HG03045 (cell line): ENCODE results near the gene ADORA2A.

ENCODE experiments used
- ATAC-seq: cut with Tn5 transposase; IDR thresholded peaks from one replicate; pipeline ENCODE4 v1.9.1; 2021; ENCODE audit warnings: mild to moderate bottlenecking, moderate library complexity; ENCODE audit not compliant: unreplicated experiment

Gene ADORA2A

DNA sequence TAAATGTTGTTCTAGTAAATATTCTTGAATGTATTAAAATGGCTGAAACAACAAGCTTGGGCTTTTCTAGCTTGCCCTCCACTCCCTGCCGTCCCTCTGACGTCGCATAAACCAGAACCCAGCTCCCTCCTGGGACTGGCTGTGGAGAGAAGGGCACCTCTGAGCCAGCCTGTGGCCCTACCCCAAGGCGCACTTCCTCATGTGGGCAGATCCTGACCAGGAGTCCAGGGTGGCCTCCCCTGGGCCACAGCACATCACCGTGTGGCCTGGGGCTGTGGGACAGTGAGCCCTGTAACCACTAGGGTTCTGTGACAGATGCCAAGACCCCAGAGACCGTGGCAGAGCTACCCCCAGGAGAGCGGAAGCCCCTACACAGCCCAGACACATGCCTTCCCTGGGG is 10.2 kb upstream of the ADORA2A start:
- ATAC-seq: no peak

DNA sequence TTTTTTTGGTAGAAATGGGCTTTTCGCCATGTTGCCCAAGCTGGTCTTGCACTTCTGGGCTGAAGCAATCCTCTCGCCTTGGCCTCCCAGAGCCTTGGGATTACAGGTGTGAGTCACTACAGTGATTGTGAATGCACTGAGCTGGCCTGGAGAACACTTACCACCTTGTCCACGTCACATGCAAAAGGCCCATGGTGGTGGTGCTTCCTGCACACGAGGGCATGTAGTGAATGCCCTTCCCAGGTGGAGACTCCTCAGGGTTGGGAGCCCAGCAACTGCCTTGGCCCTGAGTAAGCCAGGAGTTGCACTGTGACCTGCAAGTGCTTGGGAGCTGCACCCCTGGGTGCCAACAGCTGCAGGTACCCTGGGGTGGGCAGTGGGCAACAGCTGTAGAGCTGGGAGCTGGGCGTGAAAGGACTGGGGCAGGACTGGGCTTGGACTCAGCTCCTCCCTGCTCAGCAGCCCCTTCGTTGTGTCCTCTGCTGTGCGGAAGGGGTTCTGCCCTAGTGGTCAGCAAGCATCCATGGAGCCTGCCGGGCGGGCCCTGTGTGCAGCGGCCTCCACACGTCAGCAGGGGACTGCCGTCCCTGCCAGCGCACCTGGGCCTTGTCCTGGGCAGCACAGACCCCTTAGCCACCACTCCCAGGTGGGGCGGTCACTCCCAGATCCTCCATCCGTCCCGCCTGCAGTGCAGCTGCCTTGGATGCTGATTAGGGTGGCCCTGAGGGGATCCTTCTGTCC is 9.3 kb upstream of the ADORA2A start:
- no peak for ATAC-seq

DNA sequence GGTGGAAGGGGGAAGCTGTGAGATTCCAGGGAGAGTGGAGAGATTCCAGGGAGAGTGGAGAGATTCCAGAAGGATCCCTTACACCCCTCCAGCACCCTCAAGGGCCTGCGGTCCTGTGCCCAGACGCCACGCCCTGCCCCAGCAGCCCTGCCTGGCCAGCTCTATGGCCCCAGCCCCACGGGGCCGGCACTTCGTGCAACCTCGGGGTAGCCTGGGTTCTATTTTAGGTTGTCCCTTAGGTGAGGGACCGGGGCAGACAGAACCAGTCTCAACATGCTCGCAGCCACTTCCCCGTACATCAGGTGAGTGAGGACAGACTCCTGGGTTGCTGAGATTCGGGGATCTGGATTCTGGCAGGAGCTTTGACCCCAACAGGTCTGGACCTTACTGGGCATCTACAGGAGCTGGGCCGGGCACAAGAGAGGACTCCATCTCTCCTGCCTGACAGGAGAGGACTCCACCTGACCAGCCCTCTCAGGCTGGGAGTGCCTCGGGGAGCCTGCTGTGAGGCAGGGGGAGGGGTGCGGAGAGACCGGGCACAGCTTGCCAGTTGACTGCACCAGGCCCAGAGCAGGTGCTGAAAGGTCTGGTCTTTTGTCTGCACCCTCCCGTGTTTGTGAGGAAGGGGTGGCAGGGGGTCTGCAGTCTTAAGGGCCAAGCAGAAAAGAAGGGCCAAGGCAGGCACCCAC is 8.5 kb upstream of the ADORA2A start:
- no peak for ATAC-seq

DNA sequence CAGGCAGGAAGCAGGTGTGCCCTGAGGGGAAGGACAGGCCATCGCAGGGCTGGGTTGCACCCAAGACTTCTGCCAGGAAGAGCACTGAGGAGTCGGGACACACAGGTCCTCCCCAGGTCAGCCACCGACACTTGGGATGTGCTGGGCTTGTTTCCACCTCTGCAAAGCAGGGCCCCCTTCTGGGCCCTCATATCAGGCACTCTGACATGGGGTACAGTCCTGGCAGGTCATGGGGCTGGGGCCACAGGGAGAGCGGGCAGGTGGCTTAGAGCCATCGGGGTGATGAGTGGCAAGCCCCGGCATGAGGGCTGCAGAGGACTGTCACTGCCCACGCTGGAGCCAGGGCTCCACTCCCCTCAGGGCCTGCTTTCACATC is 7.9 kb upstream of the ADORA2A start:
- ATAC-seq: no peak

DNA sequence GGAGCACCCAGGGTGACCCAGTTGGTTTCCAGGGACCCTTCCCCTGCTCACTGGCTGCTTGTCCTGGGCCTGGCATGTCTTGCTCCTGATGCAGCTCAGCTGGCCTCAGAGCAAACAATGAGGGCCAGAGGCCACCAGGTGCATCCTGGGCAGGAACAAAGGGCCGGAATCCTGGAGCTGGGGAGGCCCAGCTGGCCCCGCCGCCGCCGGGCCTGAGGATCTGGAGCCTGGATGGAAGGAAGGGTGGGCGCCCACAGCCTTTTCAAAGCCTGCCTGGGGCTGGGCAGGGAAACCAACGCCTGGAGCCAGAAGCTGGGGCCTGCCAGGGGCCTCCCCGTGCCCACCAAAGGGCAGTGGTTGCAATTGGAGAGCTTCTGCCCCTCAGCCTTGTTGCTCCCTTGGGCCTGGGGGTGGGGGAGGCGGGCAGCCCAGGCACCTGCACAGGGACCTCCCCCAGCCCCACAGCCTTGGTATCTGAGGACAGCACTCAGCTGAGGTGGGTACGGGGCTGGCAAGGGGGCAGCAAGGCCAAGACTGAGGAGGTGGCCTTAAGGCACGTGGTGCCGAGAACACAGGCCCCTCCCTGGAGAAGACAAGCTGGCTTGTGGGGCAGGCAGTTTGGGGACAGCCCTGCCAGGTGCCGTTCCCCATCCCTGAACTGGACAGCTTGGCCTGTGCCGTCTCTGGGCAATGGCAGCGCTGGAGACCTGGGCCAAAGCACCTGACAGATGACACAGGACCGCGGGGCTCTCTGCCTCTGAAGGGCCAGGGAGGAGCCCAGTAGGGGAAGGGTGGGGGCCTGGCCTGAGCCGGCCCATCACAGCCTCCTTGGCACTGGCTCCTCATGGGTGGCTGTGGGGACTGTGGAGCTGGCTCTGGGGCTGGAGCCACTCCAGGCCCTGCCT is 7.1 kb upstream of the ADORA2A start:
- no peak for ATAC-seq

DNA sequence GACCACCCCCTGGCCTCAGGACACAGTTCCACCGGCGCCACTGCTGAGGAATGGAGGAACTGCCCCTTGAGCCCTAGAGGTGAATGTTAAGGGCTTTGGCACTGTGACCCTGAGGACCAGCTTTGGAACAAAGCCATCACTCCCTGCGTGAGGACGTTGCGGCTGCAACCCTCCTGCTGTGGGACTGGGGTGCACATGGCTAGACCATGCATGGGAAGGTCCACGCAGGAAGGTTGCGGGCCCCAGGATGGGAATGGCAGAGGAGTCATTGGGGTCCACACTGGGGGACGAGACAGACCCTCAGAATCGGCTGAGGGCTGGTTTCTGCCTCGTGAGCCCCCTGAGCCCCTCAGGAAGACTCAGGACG is 6.4 kb upstream of the ADORA2A start:
- ATAC-seq: no peak

DNA sequence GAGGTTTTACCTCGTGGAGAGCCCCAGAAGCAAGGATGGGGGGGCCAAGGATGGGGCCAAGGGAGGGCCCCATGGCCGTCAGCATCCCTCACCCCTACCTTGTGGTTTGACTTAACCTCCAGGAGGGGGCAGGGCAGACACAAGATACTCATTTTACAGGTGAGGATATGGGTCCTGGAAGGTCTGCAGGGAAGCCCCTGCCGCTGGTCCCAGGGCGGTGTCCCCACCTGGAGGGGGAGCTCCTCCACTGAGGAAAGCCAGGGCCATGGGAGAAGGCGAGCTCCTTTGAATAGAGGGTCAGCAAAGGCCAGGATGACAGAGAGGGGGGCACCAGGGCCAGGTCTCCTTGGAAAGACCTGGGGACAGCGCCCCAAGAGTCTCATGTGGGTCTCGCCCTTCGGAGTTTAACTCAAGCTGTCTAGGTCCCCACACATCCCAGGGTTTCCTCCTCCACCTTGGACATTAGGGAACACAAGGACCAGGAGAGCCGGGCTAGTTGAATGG is 5.9 kb upstream of the ADORA2A start:
- ATAC-seq: no peak

DNA sequence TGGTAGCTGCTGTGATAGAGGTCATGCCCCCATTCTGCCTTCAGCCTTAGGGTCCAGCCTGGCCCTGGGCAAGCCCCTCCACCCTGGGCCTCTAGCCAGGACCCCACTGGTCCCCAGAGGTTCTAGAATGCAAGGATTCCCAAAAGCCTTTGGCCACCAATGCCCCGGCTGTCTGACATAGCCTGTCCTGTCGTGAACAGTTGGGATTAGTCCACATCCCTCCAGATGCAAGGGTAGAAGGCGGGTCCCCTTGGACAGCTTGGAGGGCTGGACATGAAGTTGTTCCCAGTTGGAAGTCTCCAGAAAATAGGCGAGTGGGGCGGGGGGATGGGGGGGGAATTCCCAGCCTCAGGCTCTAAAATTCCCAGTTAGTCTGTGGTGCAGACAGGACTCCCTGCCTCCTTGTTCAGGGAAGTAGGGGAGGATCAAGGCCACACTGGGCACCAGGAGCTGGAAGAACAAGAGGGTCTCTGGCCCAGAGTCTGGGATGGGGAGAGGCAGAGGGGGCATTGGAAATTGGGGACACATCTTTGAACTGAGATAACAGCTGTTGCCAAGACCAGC is 5.2 kb upstream of the ADORA2A start:
- no peak for ATAC-seq

DNA sequence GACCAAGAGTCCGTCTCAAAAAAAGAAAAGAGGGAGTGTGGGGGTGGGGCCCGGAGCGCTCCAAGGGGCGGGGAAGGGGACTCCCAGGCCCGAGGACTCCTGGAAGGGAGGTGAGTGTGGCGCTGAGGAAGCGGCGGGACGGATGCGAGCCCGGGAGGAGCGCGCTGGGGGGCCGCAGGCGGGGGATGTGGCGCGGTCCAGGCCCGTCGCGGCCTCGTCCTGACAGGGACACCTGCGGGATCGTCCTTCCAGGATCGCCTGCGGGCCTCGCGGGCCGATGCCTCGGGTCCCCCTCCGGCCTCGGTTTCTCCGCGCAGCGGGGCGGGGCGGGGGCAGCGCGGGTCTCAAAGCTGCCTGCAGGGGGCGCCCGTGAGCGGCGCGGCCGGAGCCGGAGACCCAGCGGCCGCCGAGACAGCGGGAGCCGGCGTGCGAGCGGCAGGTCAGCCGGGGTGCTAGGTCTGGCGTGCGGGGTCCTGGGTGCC is 3.8 kb upstream of the ADORA2A start:
- ATAC-seq: no peak

DNA sequence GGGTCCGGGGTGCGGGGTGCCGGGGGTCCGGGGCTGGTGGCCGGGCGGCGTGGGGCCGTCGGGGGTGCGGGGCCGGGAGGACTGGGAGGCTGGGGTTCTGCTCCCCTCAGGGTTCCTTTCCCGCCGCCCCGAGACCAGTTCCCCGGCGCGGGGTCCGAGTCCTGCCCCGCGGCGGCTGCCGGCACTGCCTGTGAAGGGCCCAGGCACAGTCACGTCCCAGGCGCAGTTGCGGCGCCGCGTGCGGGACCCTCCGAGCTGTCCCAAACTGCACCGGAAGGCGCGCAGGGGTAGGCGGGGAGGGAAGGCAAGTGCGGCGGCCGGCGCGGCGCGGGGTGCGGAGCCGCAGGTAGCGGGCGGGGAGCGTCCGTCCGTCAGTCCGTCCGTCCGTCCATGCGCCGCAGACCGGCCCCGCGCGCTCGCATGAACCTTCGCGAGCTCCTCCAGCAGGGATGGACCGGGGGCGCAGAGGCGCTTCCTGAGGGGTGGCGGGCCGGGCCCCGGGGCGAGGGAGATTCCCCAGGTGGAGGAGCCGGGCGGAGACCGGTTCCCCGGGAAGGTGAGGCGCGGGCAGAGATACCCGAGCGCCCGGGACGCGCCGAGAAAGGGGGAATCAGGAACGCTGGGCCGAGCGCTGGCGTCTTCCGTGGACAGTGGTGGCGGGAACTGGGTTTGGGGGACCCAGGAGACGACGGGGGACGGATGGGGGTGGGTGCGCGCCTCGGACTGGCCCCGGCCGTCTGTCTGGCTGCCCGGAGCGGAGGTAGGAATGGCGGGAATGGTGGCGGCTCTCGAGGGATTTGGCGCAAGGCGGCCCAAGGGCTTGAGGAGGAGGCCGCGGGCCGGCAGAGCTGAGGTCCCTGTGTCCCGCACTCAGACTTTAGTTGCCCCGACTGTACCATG is 3.1 kb upstream of the ADORA2A start:
- ATAC-seq: no peak

DNA sequence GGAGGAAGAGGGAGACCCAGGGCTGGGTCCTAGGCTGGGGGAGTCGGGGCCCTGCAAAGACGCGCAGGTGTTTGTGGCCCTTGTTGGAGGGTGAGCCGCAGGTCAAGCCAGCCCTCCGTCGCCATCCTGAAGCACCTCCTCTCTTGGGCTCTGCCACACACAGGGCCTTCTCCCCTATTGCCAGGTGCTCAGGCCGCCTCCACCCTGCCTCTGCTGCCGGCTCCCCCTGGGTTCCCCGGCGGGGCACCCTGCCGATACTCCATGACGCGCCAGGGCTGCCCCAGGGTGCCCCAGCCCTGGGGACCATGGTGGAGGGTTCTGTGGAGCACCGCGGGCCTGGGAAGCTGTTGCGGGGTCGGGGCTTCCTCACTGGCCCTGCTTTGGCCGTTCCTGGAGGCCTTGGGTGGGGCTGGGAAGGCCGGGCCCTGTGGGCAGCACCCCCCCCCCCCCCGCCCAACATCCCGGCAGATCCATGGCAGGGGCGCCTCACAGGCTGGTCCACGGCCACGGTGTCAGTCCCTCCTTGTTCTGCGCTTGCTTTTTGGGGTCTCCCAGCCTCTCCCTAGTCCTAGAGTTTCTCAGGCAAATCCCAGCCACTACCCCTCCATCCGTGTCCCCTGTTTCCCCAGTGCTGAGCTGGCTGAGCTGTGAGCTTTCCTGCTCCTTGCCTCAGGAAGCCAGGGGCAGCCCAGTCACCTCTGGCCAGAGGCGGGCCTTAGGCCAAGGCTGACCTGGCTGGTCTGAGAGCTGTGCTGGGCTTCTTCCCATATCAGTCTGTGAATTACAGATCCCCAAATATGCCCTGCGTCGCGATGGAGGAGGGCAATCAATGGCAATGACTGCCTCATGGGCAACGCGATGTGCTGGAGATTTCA is 2.3 kb upstream of the ADORA2A start:
- no peak for ATAC-seq

DNA sequence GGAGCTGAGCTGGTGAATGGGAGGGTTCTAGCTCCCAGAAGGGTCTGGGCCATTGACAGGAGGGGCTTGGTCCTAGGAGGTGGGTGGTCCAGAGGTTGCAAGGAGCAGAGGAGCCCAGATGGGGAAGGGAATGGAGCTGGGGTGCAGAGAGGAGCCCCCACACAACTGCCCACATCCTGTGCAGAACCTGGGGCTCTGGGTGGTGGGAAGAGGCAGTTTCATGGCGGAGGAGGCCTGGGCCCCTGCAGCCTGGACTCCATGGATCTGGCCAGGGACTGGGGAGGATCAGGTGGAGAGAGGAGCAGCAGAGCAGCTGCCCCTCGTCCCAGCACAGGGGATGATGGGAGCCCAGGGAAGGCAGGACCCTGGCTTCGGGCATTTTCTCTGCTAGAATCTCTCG is 963 bp upstream of the ADORA2A start:
- ATAC-seq: no peak

DNA sequence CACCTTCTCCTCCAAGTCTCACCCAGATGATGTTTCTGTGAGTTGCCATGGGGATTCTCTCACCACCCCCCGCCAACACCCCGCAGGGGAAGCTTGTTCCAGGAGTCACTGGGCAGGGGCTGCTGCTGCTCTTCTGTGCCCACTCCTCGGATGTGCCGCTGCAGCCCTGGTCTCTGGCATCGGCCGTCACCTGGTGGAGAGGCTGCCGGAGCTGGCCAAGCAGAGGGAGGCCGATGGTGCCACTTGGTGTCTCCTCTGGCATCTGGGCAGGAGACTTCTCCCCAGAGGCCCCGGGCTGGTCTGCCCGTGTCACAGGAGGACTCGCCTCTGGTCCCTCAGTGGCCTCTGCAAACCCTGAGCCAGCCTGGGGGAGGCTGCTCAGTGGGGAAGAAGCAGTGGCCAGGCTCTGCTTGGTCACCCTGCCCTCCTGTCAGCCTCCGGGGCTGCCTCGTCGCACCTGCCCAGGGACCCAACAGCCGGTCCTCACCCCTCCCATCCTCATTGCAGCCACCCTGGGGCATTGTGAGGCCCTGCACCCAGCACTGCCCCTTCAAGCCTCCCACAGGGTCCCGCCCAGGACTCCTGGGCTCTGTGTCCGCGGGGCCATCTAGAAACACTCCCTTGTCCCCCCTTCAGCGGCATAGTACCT is 424 bp upstream of the ADORA2A start:
- ATAC-seq: no peak

DNA sequence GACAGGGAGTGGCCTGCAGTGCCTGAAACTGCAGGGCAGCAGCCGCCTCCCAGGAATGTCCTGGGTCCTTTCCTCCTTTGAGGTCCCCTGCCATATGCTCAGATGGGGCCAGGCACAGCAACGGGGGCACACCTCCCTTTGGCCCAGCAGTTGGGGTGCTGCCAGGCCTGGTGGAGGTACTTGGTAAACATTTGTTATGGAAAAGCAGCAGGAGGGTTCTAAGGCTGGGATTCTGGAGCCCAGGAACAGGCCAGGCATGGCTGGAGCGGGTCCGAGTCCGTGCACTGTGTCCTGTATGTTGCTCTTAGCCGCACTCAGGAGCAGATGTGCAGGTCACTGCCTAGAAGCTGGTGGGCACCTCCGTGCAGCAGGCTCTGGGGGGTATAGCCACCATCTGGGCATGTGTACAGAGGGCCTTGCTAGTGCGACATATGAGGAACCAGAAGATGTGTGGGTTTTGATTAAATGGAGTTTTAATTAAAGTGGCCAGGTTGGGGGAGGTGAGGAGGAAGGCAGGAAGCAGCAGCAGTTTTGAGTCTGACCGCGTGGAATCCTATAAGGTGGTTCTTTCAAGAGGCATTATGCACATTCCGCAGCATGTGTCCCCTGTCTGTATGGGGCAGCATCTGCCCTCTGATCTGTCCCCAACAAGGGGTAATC is 1.5 kb downstream of the ADORA2A start:
- ATAC-seq: no peak

DNA sequence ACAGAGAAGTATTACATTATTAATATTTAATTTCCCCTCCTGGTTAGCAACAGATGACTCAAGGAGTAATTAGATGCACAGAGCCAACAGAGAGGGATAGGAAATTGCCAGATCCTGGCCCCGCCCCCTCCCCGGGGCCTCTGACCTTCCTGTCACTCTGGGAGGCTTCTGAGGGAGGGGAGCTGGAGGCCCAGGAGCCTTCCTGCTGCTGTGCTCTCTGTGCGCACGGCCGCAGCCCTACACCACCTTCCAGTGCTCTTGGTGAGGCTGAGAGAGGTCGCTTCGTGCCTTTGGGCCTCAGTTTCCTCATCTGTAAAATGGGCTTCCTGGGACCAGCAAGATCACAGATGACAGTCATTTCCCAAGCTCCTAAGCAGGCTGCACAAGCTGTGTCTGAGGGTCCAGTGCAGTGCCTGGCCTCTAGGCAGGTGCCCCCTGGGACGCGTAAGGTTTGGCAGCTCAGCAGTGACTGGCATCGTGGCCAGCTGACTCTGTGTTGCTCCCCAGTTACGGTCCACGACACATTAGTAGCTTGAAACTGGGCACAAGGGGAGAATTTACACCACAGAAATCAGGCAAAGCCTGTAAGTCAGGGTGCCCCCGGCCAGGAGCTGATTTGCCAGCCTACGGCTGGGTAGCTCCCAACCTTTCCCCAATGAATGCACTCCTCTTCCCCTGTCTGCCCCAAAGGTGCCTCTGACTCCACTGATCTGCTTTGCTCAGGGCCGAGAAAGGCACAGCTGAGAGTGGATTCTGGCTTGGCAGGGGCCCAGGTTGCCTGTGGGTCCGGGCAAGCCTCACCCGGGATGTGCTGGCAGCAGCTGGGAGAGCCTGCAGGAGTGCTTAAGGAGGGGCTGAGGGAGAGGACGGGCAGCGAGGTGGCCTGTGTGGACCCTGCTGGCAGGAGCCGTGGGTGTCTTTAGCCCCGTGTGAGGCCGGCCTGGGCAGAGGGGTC is 2.3 kb downstream of the ADORA2A start:
- ATAC-seq: no peak

DNA sequence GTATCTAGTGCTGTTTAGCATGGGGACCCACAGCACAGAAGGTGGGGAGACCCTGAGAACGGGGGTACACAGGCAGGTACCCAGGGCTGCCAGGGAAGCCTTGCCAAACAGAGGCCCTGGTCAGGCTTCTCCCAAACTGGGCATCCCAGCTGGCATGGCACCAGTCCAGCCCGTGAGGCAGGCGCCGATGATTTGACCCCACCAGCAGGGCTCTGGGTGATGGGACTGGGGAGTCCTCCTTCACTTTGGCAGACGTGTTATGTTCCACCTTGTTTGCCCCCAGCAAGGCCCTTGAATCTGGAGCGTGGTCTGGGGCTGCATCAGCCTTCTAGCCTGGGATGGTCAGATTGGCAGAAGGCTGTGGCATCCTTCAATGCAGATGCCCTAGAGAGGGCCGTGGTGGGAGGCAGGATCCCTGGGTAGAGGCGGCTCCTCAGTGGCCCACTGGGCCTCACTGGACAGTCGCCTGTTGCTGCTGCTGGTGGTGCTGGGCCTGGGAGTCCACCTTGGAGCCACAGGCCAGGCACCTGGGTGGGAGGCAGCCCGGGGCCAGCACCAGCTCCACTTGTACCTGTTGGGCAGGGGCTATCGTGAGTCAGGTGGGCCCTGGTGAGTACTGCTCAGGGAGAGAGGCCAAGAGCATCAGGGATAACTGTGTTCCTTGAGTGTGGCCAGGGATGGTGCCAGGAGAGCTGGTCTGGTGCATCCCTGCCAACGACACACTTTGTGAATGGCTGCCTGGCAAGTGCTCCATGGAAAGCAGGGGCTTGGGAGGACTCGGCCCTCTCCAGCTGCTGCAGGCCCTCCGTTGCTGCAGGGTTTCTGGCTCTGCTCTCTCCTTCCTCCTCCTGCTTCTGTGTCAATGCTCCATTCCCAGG is 3.3 kb downstream of the ADORA2A start:
- ATAC-seq: no peak
